Measurements from ENCODE around the gene BIRC6.

DNA sequence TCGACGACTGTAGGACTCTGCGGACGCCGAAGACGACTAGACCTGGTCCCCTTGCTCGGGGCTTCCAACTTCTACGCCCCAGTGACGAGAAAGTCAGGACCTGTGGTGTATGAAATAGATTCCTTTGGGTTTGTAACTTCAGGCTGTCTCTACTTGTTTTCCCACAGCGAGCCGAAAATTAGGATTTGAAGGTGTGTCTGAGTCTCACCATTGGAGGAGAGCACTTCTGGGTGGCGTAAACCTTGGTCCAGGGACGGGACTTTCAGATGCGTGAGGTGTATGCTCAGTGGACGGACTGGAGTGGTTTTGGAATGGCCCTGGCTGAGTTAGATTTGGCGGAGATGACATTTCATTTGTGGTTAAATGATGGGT is 1.3 kb downstream of the BIRC6 start:
- TF ChIP-seq CHD2 (IDR thresholded peaks at IDR 0.05; ENCODE audit: low read length) (no peak), POLR2AphosphoS5 (IDR thresholded peaks at IDR 0.05; ENCODE audit: low read depth, low read length) (no peak), ATF3 (IDR thresholded peaks at IDR 0.05; ENCODE audit: insufficient read depth, low read depth, low read length) (no peak), POLR2A (IDR thresholded peaks at IDR 0.05; ENCODE audit: control extremely low read depth in 1 of 2, low read depth in 2 of 2, low read length in 2 of 2) (no peak), RBBP5 (IDR thresholded peaks at IDR 0.05; ENCODE audit: borderline replicate concordance, low read depth, low read length) (no peak), ZNF274 (IDR thresholded peaks at IDR 0.05; ENCODE audit: borderline replicate concordance, extremely low read depth, low read length) (no peak), CREB1 (IDR thresholded peaks at IDR 0.05) (no peak)
- TF ChIP-seq, protein P1, sequence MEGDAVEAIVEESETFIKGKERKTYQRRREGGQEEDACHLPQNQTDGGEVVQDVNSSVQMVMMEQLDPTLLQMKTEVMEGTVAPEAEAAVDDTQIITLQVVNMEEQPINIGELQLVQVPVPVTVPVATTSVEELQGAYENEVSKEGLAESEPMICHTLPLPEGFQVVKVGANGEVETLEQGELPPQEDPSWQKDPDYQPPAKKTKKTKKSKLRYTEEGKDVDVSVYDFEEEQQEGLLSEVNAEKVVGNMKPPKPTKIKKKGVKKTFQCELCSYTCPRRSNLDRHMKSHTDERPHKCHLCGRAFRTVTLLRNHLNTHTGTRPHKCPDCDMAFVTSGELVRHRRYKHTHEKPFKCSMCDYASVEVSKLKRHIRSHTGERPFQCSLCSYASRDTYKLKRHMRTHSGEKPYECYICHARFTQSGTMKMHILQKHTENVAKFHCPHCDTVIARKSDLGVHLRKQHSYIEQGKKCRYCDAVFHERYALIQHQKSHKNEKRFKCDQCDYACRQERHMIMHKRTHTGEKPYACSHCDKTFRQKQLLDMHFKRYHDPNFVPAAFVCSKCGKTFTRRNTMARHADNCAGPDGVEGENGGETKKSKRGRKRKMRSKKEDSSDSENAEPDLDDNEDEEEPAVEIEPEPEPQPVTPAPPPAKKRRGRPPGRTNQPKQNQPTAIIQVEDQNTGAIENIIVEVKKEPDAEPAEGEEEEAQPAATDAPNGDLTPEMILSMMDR (IDR thresholded peaks at IDR 0.05; ENCODE audit: control extremely low read depth in 1 of 3, insufficient read depth in 1 of 3, low read depth in 1 of 3, low read length in 3 of 3) = no peak

All from H1 (cell line).